Astrocyte (in vitro differentiated cells and primary cell): ENCODE results near the gene GP2. TPM values are rescaled to one million over a fixed set of nuclear protein-coding genes. Genes with fewer than 3 reads are reported as not detected.

Experiments used
- DNase-seq: peaks from one replicate; pipeline ENCODE4 v3.0.0-alpha.2; 2010; ENCODE audit warnings: low read depth
- FAIRE-seq: peaks from 2 replicates; lab custom pipeline; 2011; peaks lifted over from hg19 to GRCh38; lab: Jason Lieb, UNC
- H2AFZ ChIP-seq: 2 replicates; pipeline ENCODE4 v1.6.0; 2012; ENCODE audit warnings: low read depth, low read length, inconsistent platforms
- H3K27ac ChIP-seq: 2 replicates; pipeline ENCODE4 v1.5.1; 2011; ENCODE audit warnings: low read depth, low read length, inconsistent platforms
- H3K27me3 ChIP-seq: 2 replicates; pipeline ENCODE4 v1.6.0; 2011; ENCODE audit warnings: low read length, inconsistent platforms; ENCODE audit not compliant: insufficient read depth
- H3K36me3 ChIP-seq: 2 replicates; pipeline ENCODE4 v1.5.1; 2011; ENCODE audit warnings: low read length, inconsistent platforms; ENCODE audit not compliant: insufficient read depth
- H3K4me1 ChIP-seq: 2 replicates; pipeline ENCODE4 v1.5.1; 2011; ENCODE audit warnings: low read length, inconsistent platforms; ENCODE audit not compliant: insufficient read depth
- H3K4me2 ChIP-seq: 2 replicates; pipeline ENCODE4 v1.6.0; 2012; ENCODE audit warnings: low read length, inconsistent platforms
- H3K4me3 ChIP-seq: 2 replicates; pipeline ENCODE4 v1.5.1; 2011; ENCODE audit warnings: low read depth, mild to moderate bottlenecking, low read length, inconsistent platforms; ENCODE audit not compliant: insufficient read depth
- H3K79me2 ChIP-seq: 2 replicates; pipeline ENCODE4 v1.6.0; 2012; ENCODE audit warnings: mild to moderate bottlenecking, low read length, inconsistent platforms; ENCODE audit not compliant: insufficient read depth
- H3K9ac ChIP-seq: 2 replicates; pipeline ENCODE4 v1.6.0; 2012; ENCODE audit warnings: mild to moderate bottlenecking, low read length, inconsistent platforms
- H3K9me3 ChIP-seq: 2 replicates; pipeline ENCODE4 v1.5.1; 2012; ENCODE audit warnings: low read depth, mild to moderate bottlenecking, low read length, inconsistent platforms; ENCODE audit not compliant: insufficient read depth
- H4K20me1 ChIP-seq: 2 replicates; pipeline ENCODE4 v1.6.0; 2012; ENCODE audit warnings: low read length, inconsistent platforms; ENCODE audit not compliant: insufficient read depth
- H3K27ac Mint-ChIP-seq: one replicate; pipeline ENCODE4 v1.8.0; 2021; ENCODE audit warnings: mild to moderate bottlenecking, mixed read lengths; ENCODE audit not compliant: unreplicated experiment
- H3K27me3 Mint-ChIP-seq: one replicate; pipeline ENCODE4 v1.8.0; 2021; ENCODE audit warnings: low read depth, mixed read lengths; ENCODE audit not compliant: unreplicated experiment
- H3K36me3 Mint-ChIP-seq: one replicate; pipeline ENCODE4 v1.8.0; 2021; ENCODE audit warnings: low read depth, mixed read lengths; ENCODE audit not compliant: unreplicated experiment
- H3K4me1 Mint-ChIP-seq: one replicate; pipeline ENCODE4 v1.8.0; 2021; ENCODE audit warnings: low read depth, mixed read lengths; ENCODE audit not compliant: unreplicated experiment
- H3K4me3 Mint-ChIP-seq: one replicate; pipeline ENCODE4 v1.8.0; 2021; ENCODE audit warnings: mild to moderate bottlenecking, moderate library complexity, mixed read lengths; ENCODE audit not compliant: unreplicated experiment
- H3K9me3 Mint-ChIP-seq: one replicate; pipeline ENCODE4 v1.8.0; 2021; ENCODE audit warnings: mild to moderate bottlenecking, mixed read lengths; ENCODE audit not compliant: unreplicated experiment
- CTCF ChIP-seq: IDR thresholded peaks from 2 replicates; pipeline ENCODE4 v1.5.1; 2011; ENCODE audit warnings: low read depth, mild to moderate bottlenecking, inconsistent platforms, low read length, moderate library complexity; ENCODE audit not compliant: insufficient read depth
- EZH2 ChIP-seq: IDR thresholded peaks from 2 replicates; pipeline ENCODE4 v1.6.1; 2012; ENCODE audit warnings: mild to moderate bottlenecking, low read length, inconsistent platforms; ENCODE audit not compliant: insufficient read depth
- total RNA-seq: library from RNA; stranded (reverse); gene quantifications from 2 replicates; pipeline ENCODE4 v1.2.1, GENCODE V29; 2021

Gene GP2
- total RNA-seq, 1 donor from 2014 or later: not detected

- Histone ChIP-seq H3K36me3 (no peaks in the 10 kb centered on the region), H3K79me2 (no peaks in the 10 kb centered on the region), H3K4me3 (no peak overlapping the region), H3K27ac (no peak overlapping the region), H3K9me3 (no peaks in the 10 kb centered on the region), H3K9ac (no peak overlapping the region), H3K4me1 (no peaks in the 10 kb centered on the region), H4K20me1 (no peaks in the 10 kb centered on the region), H3K27me3 (no peaks in the 10 kb centered on the region), H3K4me2 (no peak overlapping the region), H2AFZ (no peak overlapping the region)
- Mint-ChIP-seq H3K27ac (no peak overlapping the region), H3K36me3 (no peaks in the 10 kb centered on the region), H3K9me3 (no peaks in the 10 kb centered on the region), H3K4me3 (no peak overlapping the region), H3K4me1 (no peaks in the 10 kb centered on the region), H3K27me3 (peaks cover 13% of the 10 kb centered on the region)
- no peak for TF ChIP-seq EZH2
- no peak for TF ChIP-seq CTCF
- no peak for FAIRE-seq
- no peak for DNase-seq
These were observed 22.3 kb upstream of the GP2 start for GRCh38 chr16:20349615-20350014.

- Histone ChIP-seq H3K79me2 (no peaks in the 10 kb centered on the region), H3K9me3 (no peaks in the 10 kb centered on the region), H4K20me1 (no peaks in the 10 kb centered on the region), H3K9ac (no peak overlapping the region), H3K4me2 (no peak overlapping the region), H3K4me3 (no peak overlapping the region), H3K27me3 (no peaks in the 10 kb centered on the region), H2AFZ (no peak overlapping the region), H3K4me1 (no peaks in the 10 kb centered on the region), H3K27ac (no peak overlapping the region), H3K36me3 (no peaks in the 10 kb centered on the region)
- H3K4me3 Mint-ChIP-seq: no peak overlapping the region
- DNase-seq (no peak), FAIRE-seq (no peak)
- no peaks in the 10 kb centered on the region for H3K36me3 Mint-ChIP-seq
- peaks cover 14% of the 10 kb centered on the region for H3K27me3 Mint-ChIP-seq
- no peak overlapping the region for H3K27ac Mint-ChIP-seq
- no peaks in the 10 kb centered on the region for H3K4me1 Mint-ChIP-seq
- TF ChIP-seq CTCF: no peak
- no peak for TF ChIP-seq EZH2
- H3K9me3 Mint-ChIP-seq: no peaks in the 10 kb centered on the region
These were observed 21.3 kb upstream of the GP2 start for GRCh38 chr16:20348365-20349185.

- no peaks in the 10 kb centered on the region for H3K4me1 Mint-ChIP-seq
- no peaks in the 10 kb centered on the region for H3K36me3 Mint-ChIP-seq
- no peaks in the 10 kb centered on the region for H3K9me3 ChIP-seq
- no peak overlapping the region for H3K9ac ChIP-seq
- TF ChIP-seq EZH2: no peak
- no peak for TF ChIP-seq CTCF
- H3K4me2 ChIP-seq: no peak overlapping the region
- no peak overlapping the region for H3K27ac ChIP-seq
- H2AFZ ChIP-seq: no peak overlapping the region
- H3K27me3 ChIP-seq: no peaks in the 10 kb centered on the region
- no peak overlapping the region for H3K4me3 Mint-ChIP-seq
- no peak overlapping the region for H3K4me3 ChIP-seq
- no peaks in the 10 kb centered on the region for H3K79me2 ChIP-seq
- DNase-seq (no peak), FAIRE-seq (no peak)
- no peaks in the 10 kb centered on the region for H3K9me3 Mint-ChIP-seq
- no peaks in the 10 kb centered on the region for H3K36me3 ChIP-seq
- H3K4me1 ChIP-seq: no peaks in the 10 kb centered on the region
- peaks cover 13% of the 10 kb centered on the region for H3K27me3 Mint-ChIP-seq
- peak overlapping the region; percentile 58 for H3K27ac Mint-ChIP-seq
- H4K20me1 ChIP-seq: no peaks in the 10 kb centered on the region
These were observed 20.5 kb upstream of the GP2 start for GRCh38 chr16:20347666-20348364.
